HEK293 (cell line): Measurements from ENCODE around the gene SSTR3.

Experiments
- CTCF ChIA-PET: fragments of 350-600 bp; formaldehyde crosslinking; extraction: SDS; loops from one replicate; lab custom pipeline; 2021; ENCODE audit warnings: antibody characterized with exemption; lab: Yijun Ruan, JAX
- POLR2A ChIA-PET: fragments of 300-600 bp; formaldehyde crosslinking; extraction: SDS; loops from one replicate; lab custom pipeline; 2020; ENCODE audit warnings: antibody characterized with exemption, inconsistent platforms; lab: Yijun Ruan, JAX
- H3K27ac ChIP-seq: fragments of 200-500 bp; sonication (Bioruptor generic); 2 replicates; pipeline ENCODE4 v1.5.1; 2014; ENCODE audit warnings: low read depth, low read length, control low read depth, inconsistent platforms; ENCODE audit errors: extremely low read depth
- H3K36me3 ChIP-seq, 2 experiments: fragments of 200-500 bp in 1 of 2; sonication (Bioruptor generic) in 1 of 2; 1 replicate in 1 of 2; 2 replicates in 1 of 2; pipeline ENCODE4 v1.5.1; 2014 to 2017; ENCODE audit warnings: inconsistent platforms in 2 of 2, low read length in 2 of 2; ENCODE audit not compliant: control insufficient read depth in 2 of 2, insufficient read depth in 1 of 2
- H3K4me1 ChIP-seq: fragments of 200-500 bp; sonication (Bioruptor generic); 2 replicates; pipeline ENCODE4 v1.5.1; 2014; ENCODE audit warnings: mild to moderate bottlenecking, low read length, inconsistent platforms; ENCODE audit not compliant: control insufficient read depth, insufficient read depth
- H3K4me3 ChIP-seq: 2 replicates; pipeline ENCODE4 v1.5.1; 2011; ENCODE audit warnings: low read depth, mild to moderate bottlenecking, control low read depth, low read length, moderate library complexity
- H3K9me3 ChIP-seq: fragments of 200-500 bp; sonication (Bioruptor generic); 2 replicates; pipeline ENCODE4 v1.5.1; 2014; ENCODE audit warnings: low read depth, low read length, inconsistent platforms; ENCODE audit not compliant: control insufficient read depth, insufficient read depth
- BCL11A ChIP-seq: fragments of 450-650 bp; formaldehyde crosslinking; IDR thresholded peaks from 2 replicates; pipeline ENCODE4 v1.5.1; 2016; ENCODE audit warnings: low read depth, missing biosample characterization, missing genetic modification characterization
- EGR2 ChIP-seq: fragments of 450-650 bp; formaldehyde crosslinking; IDR thresholded peaks from 2 replicates; pipeline ENCODE4 v1.5.1; 2016; ENCODE audit warnings: low read depth, missing biosample characterization, missing genetic modification characterization
- FEZF1 ChIP-seq: fragments of 450-650 bp; formaldehyde crosslinking; IDR thresholded peaks from 2 replicates; pipeline ENCODE4 v1.5.1; 2016; ENCODE audit warnings: missing biosample characterization, missing genetic modification characterization
- GLI4 ChIP-seq: fragments of 450-650 bp; formaldehyde crosslinking; IDR thresholded peaks from 2 replicates; pipeline ENCODE4 v1.5.1; 2016; ENCODE audit warnings: missing biosample characterization, missing genetic modification characterization
- HOXC10 ChIP-seq: sonication (generic); formaldehyde crosslinking; IDR thresholded peaks from 2 replicates; pipeline ENCODE4 v1.8.1; 2023; ENCODE audit warnings: mild to moderate bottlenecking, missing genetic modification reagents
- PRDM10 ChIP-seq: fragments of 450-650 bp; formaldehyde crosslinking; IDR thresholded peaks from 2 replicates; pipeline ENCODE4 v1.5.1; 2016; ENCODE audit warnings: missing biosample characterization, missing genetic modification characterization
- RBAK ChIP-seq: fragments of 450-650 bp; formaldehyde crosslinking; IDR thresholded peaks from 2 replicates; pipeline ENCODE4 v1.5.1; 2016; ENCODE audit warnings: missing biosample characterization, missing genetic modification characterization
- REPIN1 ChIP-seq: fragments of 450-650 bp; formaldehyde crosslinking; IDR thresholded peaks from 2 replicates; pipeline ENCODE4 v1.5.1; 2017; ENCODE audit warnings: missing biosample characterization, missing genetic modification characterization, low read depth
- SP3 ChIP-seq: fragments of 450-650 bp; formaldehyde crosslinking; IDR thresholded peaks from 2 replicates; pipeline ENCODE4 v1.5.1; 2016; ENCODE audit warnings: missing biosample characterization, missing genetic modification characterization
- SP7 ChIP-seq: fragments of 450-650 bp; formaldehyde crosslinking; IDR thresholded peaks from 2 replicates; pipeline ENCODE4 v1.5.1; 2016; ENCODE audit warnings: missing biosample characterization, missing genetic modification characterization
- ZBTB6 ChIP-seq: fragments of 450-650 bp; formaldehyde crosslinking; IDR thresholded peaks from 2 replicates; pipeline ENCODE4 v1.5.1; 2017; ENCODE audit warnings: missing biosample characterization, missing genetic modification characterization
- ZFHX2 ChIP-seq: fragments of 450-650 bp; formaldehyde crosslinking; conservative IDR thresholded peaks from 2 replicates; pipeline ENCODE4 v1.5.1; 2016; ENCODE audit warnings: missing biosample characterization, missing genetic modification characterization
- ZNF114 ChIP-seq: fragments of 450-650 bp; formaldehyde crosslinking; IDR thresholded peaks from 2 replicates; pipeline ENCODE4 v1.5.0; 2017; ENCODE audit warnings: missing biosample characterization, missing genetic modification characterization
- ZNF155 ChIP-seq: fragments of 450-650 bp; formaldehyde crosslinking; IDR thresholded peaks from 2 replicates; pipeline ENCODE4 v1.5.1; 2016; ENCODE audit warnings: missing biosample characterization, missing genetic modification characterization
- ZNF223 ChIP-seq: fragments of 450-650 bp; formaldehyde crosslinking; IDR thresholded peaks from 2 replicates; pipeline ENCODE4 v1.5.1; 2016; ENCODE audit warnings: missing biosample characterization, missing genetic modification characterization
- ZNF335 ChIP-seq: fragments of 450-650 bp; formaldehyde crosslinking; conservative IDR thresholded peaks from 2 replicates; pipeline ENCODE4 v1.5.1; 2016; ENCODE audit warnings: missing biosample characterization, missing genetic modification characterization
- ZNF416 ChIP-seq: fragments of 450-650 bp; formaldehyde crosslinking; IDR thresholded peaks from 2 replicates; pipeline ENCODE4 v1.5.1; 2016; ENCODE audit warnings: missing biosample characterization, missing genetic modification characterization
- ZNF518A ChIP-seq: fragments of 450-650 bp; formaldehyde crosslinking; conservative IDR thresholded peaks from 2 replicates; pipeline ENCODE4 v1.5.1; 2016; ENCODE audit warnings: low read depth, missing biosample characterization, missing genetic modification characterization
- ZNF521 ChIP-seq: fragments of 450-650 bp; formaldehyde crosslinking; IDR thresholded peaks from 2 replicates; pipeline ENCODE4 v1.5.1; 2017; ENCODE audit warnings: missing biosample characterization, mild to moderate bottlenecking, missing genetic modification characterization
- ZNF558 ChIP-seq: fragments of 450-650 bp; formaldehyde crosslinking; IDR thresholded peaks from 2 replicates; pipeline ENCODE4 v1.5.1; 2016; ENCODE audit warnings: missing biosample characterization, missing genetic modification characterization
- ZNF596 ChIP-seq: fragments of 450-650 bp; IDR thresholded peaks from 2 replicates; pipeline ENCODE4 v1.5.0; 2018; ENCODE audit warnings: missing biosample characterization, mild to moderate bottlenecking, missing genetic modification characterization, moderate library complexity
- ZNF621 ChIP-seq: fragments of 450-650 bp; formaldehyde crosslinking; IDR thresholded peaks from 2 replicates; pipeline ENCODE4 v1.5.1; 2017; ENCODE audit warnings: missing biosample characterization, missing genetic modification characterization
- ZNF623 ChIP-seq: fragments of 450-650 bp; formaldehyde crosslinking; IDR thresholded peaks from 2 replicates; pipeline ENCODE4 v1.5.1; 2016; ENCODE audit warnings: missing biosample characterization, missing genetic modification characterization
- ZNF629 ChIP-seq: fragments of 450-650 bp; formaldehyde crosslinking; IDR thresholded peaks from 2 replicates; pipeline ENCODE4 v1.5.1; 2017; ENCODE audit warnings: missing biosample characterization, missing genetic modification characterization
- ZNF791 ChIP-seq: fragments of 450-650 bp; formaldehyde crosslinking; IDR thresholded peaks from 2 replicates; pipeline ENCODE4 v1.5.1; 2016; ENCODE audit warnings: missing biosample characterization, missing genetic modification characterization

Gene SSTR3

GRCh38 chr22:37180531-37181231 is 31.6 kb downstream of the SSTR3 start:
- TF ChIP-seq SP3 (tag by site-specific recombination) (no peak), BCL11A (tag by site-specific recombination) (no peak), GLI4 (tag by site-specific recombination) (no peak), ZNF416 (no peak), REPIN1 (no peak), HOXC10 (CRISPR knock-in tag) (no peak), ZNF791 (tag by site-specific recombination) (no peak), RBAK (tag by site-specific recombination) (no peak), SP7 (no peak), ZNF629 (tag by site-specific recombination) (no peak), ZNF155 (tag by site-specific recombination) (no peak), ZNF596 (tag by site-specific recombination) (no peak), ZNF621 (tag by site-specific recombination) (no peak)
- TF ChIP-seq, all 188 proteins: peak for 0
- Histone ChIP-seq H3K27ac (no peak overlapping the region), H3K4me1 (no peaks in the 10 kb centered on the region; the same call in 1 of the 2 replicates), H3K4me3 (no peak overlapping the region), H3K9me3 (no peaks in the 10 kb centered on the region), H3K36me3 (no peaks in the 10 kb centered on the region)
- ChIA-PET POLR2A (no interaction called here), CTCF (interaction anchor here (1.6 kb wide), 1 partner anchor 14 kb away, joined by 3 read pairs; no protein-coding TSS in a partner anchor)

- Histone ChIP-seq H3K27ac (no peak overlapping the region), H3K36me3 (no peaks in the 10 kb centered on the region), H3K9me3 (no peaks in the 10 kb centered on the region), H3K4me1 (no peaks in the 10 kb centered on the region; the same call in 1 of the 2 replicates), H3K4me3 (no peak overlapping the region)
- ChIA-PET CTCF (interaction anchor here (0.7 kb wide), 1 partner anchor 34 kb away, joined by 3 read pairs; no protein-coding TSS in a partner anchor), POLR2A (no interaction called here)
- TF ChIP-seq FEZF1 (tag by site-specific recombination): no peak
- no peak for TF ChIP-seq ZNF558
- TF ChIP-seq ZFHX2: no peak
- no peak for TF ChIP-seq PRDM10 (tag by site-specific recombination)
- TF ChIP-seq ZNF623 (tag by site-specific recombination): no peak
- TF ChIP-seq ZNF518A (tag by site-specific recombination): no peak
- no peak for TF ChIP-seq ZBTB6 (tag by site-specific recombination)
- TF ChIP-seq ZNF223: no peak
- no peak for TF ChIP-seq EGR2 (tag by site-specific recombination)
- TF ChIP-seq ZNF114 (tag by site-specific recombination): no peak
- no peak for TF ChIP-seq REPIN1
- TF ChIP-seq ZNF521 (tag by site-specific recombination): no peak
- no peak for TF ChIP-seq ZNF335 (tag by site-specific recombination)
These were observed 32.5 kb downstream of the SSTR3 start for GRCh38 chr22:37179622-37180420.
